Liver (tissue), 9 donors: Measurements from ENCODE around the gene SORD. TPM values are rescaled to one million over a fixed set of nuclear protein-coding genes. Genes with fewer than 3 reads are reported as not detected.
"Not testable (repeated sequence)": the region's sequence is repeated elsewhere in the genome, so short reads cannot be mapped to it uniquely, and the experiment has no call there.

ENCODE experiments used
- DNase-seq: peaks from one replicate; pipeline ENCODE4 v3.0.0-alpha.2; 2017; ENCODE audit warnings: low spot score
- H3K27ac ChIP-seq, 2 donors: one replicate each; pipeline ENCODE4 v1.7.0; 2013; ENCODE audit warnings: inconsistent platforms in 2 of 2, low read length in 2 of 2, control low read depth in 1 of 2, low read depth in 1 of 2, mild to moderate bottlenecking in 1 of 2
- H3K27me3 ChIP-seq, 4 donors: one replicate each; pipeline versions ENCODE4 v1.6.1 to v1.7.0; 2013; ENCODE audit warnings: low read length in 3 of 4, inconsistent platforms in 1 of 4, mild to moderate bottlenecking in 1 of 4, moderate library complexity in 1 of 4; ENCODE audit not compliant: control insufficient read depth in 4 of 4, insufficient read depth in 4 of 4
- H3K36me3 ChIP-seq, 4 donors: one replicate each; pipeline versions ENCODE4 v1.6.1 to v1.7.0; 2013; ENCODE audit warnings: low read length in 3 of 4, mild to moderate bottlenecking in 3 of 4, low read depth in 1 of 4, moderate library complexity in 1 of 4; ENCODE audit not compliant: control insufficient read depth in 4 of 4, insufficient read depth in 3 of 4
- H3K4me1 ChIP-seq, 4 donors: one replicate each; pipeline versions ENCODE4 v1.6.1 to v1.7.0; 2013; ENCODE audit warnings: low read length in 3 of 4, mild to moderate bottlenecking in 3 of 4, moderate library complexity in 1 of 4; ENCODE audit not compliant: control insufficient read depth in 4 of 4, insufficient read depth in 4 of 4
- H3K4me3 ChIP-seq, 3 donors: one replicate each; pipeline versions ENCODE4 v1.6.1 to v1.7.0; 2013; ENCODE audit warnings: low read length in 3 of 3, control low read depth in 1 of 3, low read depth in 1 of 3, mild to moderate bottlenecking in 1 of 3
- H3K9ac ChIP-seq, 2 donors: one replicate each; pipeline ENCODE4 v1.7.0; 2013; ENCODE audit warnings: low read length in 2 of 2, mild to moderate bottlenecking in 2 of 2, moderate library complexity in 2 of 2, control low read depth in 1 of 2, low read depth in 1 of 2
- H3K9me3 ChIP-seq, 4 donors: one replicate each; pipeline versions ENCODE4 v1.6.1 to v1.7.0; 2013; ENCODE audit warnings: low read length in 3 of 4; ENCODE audit not compliant: control insufficient read depth in 4 of 4
- FOXA1 ChIP-seq: IDR thresholded peaks from 2 replicates; pipeline ENCODE4 v1.6.1; 2016; ENCODE audit warnings: antibody characterized with exemption
- FOXA2 ChIP-seq: IDR thresholded peaks from 2 replicates; pipeline ENCODE4 v1.6.1; 2016; ENCODE audit warnings: antibody characterized with exemption
- GABPA ChIP-seq, 2 donors: IDR thresholded peaks in 1 of 2; conservative IDR thresholded peaks in 1 of 2; 2 replicates each; pipeline ENCODE4 v1.6.1; 2016; ENCODE audit warnings: antibody characterized with exemption in 2 of 2, mild to moderate bottlenecking in 1 of 2, moderate library complexity in 1 of 2
- HNF4A ChIP-seq, 2 donors: conservative IDR thresholded peaks; 2 replicates each; pipeline ENCODE4 v1.6.1; 2016; ENCODE audit warnings: antibody characterized with exemption in 2 of 2, mild to moderate bottlenecking in 2 of 2
- HNF4G ChIP-seq: IDR thresholded peaks from 2 replicates; pipeline ENCODE4 v1.6.1; 2016; ENCODE audit warnings: antibody characterized with exemption
- JUND ChIP-seq, 2 donors: IDR thresholded peaks; 2 replicates each; pipeline ENCODE4 v1.6.1; 2016; ENCODE audit warnings: antibody characterized with exemption in 2 of 2
- RAD21 ChIP-seq, 2 donors: IDR thresholded peaks; 2 replicates each; pipeline ENCODE4 v1.6.1; 2016; ENCODE audit warnings: antibody characterized with exemption in 2 of 2, mild to moderate bottlenecking in 2 of 2
- RXRA ChIP-seq, 2 donors: IDR thresholded peaks; 2 replicates each; pipeline ENCODE4 v1.6.1; 2017 to 2018; ENCODE audit warnings: antibody characterized with exemption in 2 of 2, mild to moderate bottlenecking in 1 of 2
- SP1 ChIP-seq: IDR thresholded peaks from 2 replicates; pipeline ENCODE4 v1.6.1; 2018; ENCODE audit warnings: antibody characterized with exemption, mild to moderate bottlenecking
- YY1 ChIP-seq: IDR thresholded peaks from 2 replicates; pipeline ENCODE4 v1.6.1; 2016; ENCODE audit warnings: antibody characterized with exemption, mild to moderate bottlenecking
- WGBS: extraction: QIAGEN DNeasy Blood & Tissue Kit; methylation state at CpG from one replicate; pipeline ENCODE4 v1.1.7; 2013; 5-methylcytosine and 5-hydroxymethylcytosine counted together
- polyA plus RNA-seq, 2 donors: library from polyadenylated mRNA; stranded (reverse) in 1 of 2; unstranded in 1 of 2; fragments of 200-250 nt in 1 of 2; fragments of >200 nt in 1 of 2; fragmentation: Nextera tagmentation in 1 of 2; extraction: Ambion mirVana in 1 of 2; gene quantifications; one replicate each; pipeline versions ENCODE4 v1.2.1 to v1.2.3, GENCODE V29; 2013 to 2015
- total RNA-seq, 2 donors: library from RNA; depleted of rRNA; stranded (reverse); fragments of >200 nt; gene quantifications; one replicate each; pipeline ENCODE4 v1.2.3, GENCODE V29; 2014
- TF ChIP-seq, protein P1 (sequence below): IDR thresholded peaks from 2 replicates; pipeline ENCODE4 v1.6.1; 2016; ENCODE audit warnings: antibody characterized with exemption
- TF ChIP-seq, protein P2 (sequence below): IDR thresholded peaks from 2 replicates; pipeline ENCODE4 v1.6.1; 2016; ENCODE audit warnings: antibody characterized with exemption
- TF ChIP-seq, protein P3 (sequence below): IDR thresholded peaks from 2 replicates; pipeline ENCODE4 v1.6.1; 2016; ENCODE audit warnings: antibody characterized with exemption
- donor health status: healthy.
- donor health status: healthy.
- donor health status: healthy.
- donor health status: healthy.
- donor health status: healthy.

The SORD gene
- total and polyA plus RNA-seq, 4 donors = 75.5 to 169 (median 167) TPM

DNA sequence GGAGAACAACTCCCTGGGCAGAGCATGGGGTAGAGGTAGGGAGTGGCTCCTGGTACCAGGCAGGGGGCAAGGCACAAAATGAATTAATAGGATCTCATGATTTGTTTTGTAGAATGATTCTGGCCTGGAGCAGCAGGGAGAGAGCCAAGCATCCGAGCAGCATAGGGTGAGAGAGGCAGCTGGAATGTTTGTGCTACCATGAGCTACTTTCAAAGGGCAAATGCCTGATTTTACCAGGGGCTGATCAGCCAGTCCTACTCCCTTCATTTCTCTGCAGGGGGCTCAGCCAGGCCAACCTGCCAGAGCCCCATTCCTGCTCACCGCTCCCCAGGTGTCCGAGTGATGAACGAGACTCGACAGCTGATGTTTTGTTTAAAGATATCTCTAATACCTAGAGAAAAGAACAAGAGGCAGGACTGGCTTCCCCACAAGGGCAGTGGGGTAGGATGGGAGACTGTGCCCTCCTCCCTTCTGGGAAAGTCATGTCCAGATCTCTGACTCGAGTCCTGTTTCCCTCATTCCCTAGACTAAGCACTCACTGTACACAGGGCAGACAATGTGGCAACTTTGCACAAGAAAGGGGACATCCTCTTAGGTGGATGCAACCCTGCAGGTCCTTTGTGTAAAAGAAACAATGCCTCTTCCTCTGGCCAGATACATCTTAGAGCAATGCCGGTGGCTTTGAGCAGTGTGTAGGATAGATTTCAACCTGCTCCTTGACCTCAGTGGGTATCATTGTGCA, 78.1 kb downstream of the SORD start:
- no peak overlapping the region for H3K9ac ChIP-seq
- H3K4me1 ChIP-seq = no peaks in the 10 kb centered on the region
- 86% methylated on average over 7 of the region's 7 CpGs for WGBS
- H3K27ac ChIP-seq = no peak overlapping the region
- H3K9me3 ChIP-seq = no peaks in the 10 kb centered on the region
- H3K4me3 ChIP-seq = no peak overlapping the region
- H3K27me3 ChIP-seq = no peaks in the 10 kb centered on the region
- TF ChIP-seq, protein P1, sequence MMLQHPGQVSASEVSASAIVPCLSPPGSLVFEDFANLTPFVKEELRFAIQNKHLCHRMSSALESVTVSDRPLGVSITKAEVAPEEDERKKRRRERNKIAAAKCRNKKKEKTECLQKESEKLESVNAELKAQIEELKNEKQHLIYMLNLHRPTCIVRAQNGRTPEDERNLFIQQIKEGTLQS = no peak
- TF ChIP-seq, protein P2, sequence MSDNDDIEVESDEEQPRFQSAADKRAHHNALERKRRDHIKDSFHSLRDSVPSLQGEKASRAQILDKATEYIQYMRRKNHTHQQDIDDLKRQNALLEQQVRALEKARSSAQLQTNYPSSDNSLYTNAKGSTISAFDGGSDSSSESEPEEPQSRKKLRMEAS = no peak
- TF ChIP-seq HNF4A (conservative IDR thresholded peaks at IDR 0.05) (no peak), JUND (IDR thresholded peaks at IDR 0.05) (no peak), GABPA (IDR thresholded peaks at IDR 0.05 in 1 of 2, conservative IDR thresholded peaks at IDR 0.05 in 1 of 2) (no peak), RAD21 (IDR thresholded peaks at IDR 0.05) (no peak), FOXA2 (no peak), HNF4G (no peak), RXRA (IDR thresholded peaks at IDR 0.05) (no peak), FOXA1 (no peak), SP1 (no peak)
- DNase-seq = no peak
- no peaks in the 10 kb centered on the region for H3K36me3 ChIP-seq

DNA sequence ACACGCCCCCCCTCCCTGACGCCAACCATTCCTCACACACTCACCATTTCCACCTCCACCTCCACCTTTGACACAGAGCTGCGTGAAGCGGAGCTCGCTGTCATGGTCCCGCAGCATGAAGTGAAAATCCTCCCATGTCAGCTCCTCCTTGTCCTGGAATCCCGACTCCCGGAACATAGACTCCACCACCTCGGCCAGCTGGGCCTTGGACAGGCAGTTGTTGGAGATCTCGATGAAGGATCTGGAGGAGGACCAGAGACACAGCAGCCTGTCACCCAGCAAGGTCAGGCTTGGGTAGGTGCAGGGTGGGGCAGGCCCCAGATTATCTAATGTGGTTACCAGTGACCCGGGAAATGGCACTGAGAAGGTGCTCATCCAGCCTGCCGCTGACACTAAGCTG, 78.8 kb downstream of the SORD start:
- 96% methylated on average over 12 of the region's 12 CpGs for WGBS
- no peak for DNase-seq
- no peak for TF ChIP-seq YY1
- Histone ChIP-seq H3K36me3 (no peaks in the 10 kb centered on the region), H3K27me3 (no peaks in the 10 kb centered on the region), H3K9me3 (no peaks in the 10 kb centered on the region), H3K27ac (no peak overlapping the region), H3K4me3 (no peak overlapping the region), H3K4me1 (no peaks in the 10 kb centered on the region), H3K9ac (no peak overlapping the region)

DNA sequence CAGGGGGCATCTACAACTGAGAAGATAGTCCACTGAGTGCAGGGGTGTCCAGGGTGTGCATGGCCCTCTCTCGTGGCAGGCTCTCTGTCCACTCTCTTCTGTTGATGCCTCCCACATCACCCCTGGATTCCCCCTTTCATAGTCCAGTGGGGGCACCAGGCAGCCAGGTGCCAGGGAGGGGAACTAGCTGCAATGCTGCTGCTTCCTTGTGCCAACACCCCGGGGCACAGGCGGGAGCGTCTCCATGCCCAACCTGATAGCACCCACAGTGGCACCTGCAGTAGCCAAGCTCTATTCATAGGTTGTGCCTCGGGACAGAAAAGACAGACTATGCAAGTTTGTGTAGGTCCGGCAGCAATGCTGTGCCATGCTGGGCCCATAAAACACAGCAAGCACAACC, 79.2 kb downstream of the SORD start:
- H3K27ac ChIP-seq = no peak overlapping the region
- TF ChIP-seq, protein P3, sequence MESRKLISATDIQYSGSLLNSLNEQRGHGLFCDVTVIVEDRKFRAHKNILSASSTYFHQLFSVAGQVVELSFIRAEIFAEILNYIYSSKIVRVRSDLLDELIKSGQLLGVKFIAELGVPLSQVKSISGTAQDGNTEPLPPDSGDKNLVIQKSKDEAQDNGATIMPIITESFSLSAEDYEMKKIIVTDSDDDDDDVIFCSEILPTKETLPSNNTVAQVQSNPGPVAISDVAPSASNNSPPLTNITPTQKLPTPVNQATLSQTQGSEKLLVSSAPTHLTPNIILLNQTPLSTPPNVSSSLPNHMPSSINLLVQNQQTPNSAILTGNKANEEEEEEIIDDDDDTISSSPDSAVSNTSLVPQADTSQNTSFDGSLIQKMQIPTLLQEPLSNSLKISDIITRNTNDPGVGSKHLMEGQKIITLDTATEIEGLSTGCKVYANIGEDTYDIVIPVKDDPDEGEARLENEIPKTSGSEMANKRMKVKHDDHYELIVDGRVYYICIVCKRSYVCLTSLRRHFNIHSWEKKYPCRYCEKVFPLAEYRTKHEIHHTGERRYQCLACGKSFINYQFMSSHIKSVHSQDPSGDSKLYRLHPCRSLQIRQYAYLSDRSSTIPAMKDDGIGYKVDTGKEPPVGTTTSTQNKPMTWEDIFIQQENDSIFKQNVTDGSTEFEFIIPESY = no peak
- TF ChIP-seq FOXA2 = no peak

DNA sequence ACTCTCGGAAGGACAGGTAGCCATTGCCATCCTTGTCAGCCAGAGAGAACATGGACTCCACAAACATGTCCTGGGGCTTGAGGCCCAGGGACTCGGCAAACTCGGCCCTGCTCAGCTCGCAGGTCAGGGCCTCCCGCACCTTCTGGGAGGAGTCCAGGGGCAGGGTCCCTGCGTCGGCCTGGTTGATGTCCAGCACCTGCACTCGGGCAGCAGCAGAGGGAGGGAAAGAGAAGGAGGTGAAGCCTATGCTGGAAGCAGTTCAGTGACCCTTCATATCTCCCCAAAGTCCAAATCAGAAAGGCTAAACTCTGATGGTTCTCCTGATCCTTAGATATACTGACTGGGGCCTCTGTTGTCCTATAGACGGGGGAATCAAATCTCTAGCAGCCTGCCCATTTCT, 81.2 kb downstream of the SORD start:
- WGBS = 87% methylated on average over 9 of the region's 9 CpGs
- not testable (repeated sequence) for DNase-seq, H3K9ac ChIP-seq, H3K9me3 ChIP-seq, H3K4me1 ChIP-seq, H3K36me3 ChIP-seq, H3K27ac ChIP-seq, H3K27me3 ChIP-seq, H3K4me3 ChIP-seq

More for the DNA sequence above, 79.2 kb downstream of the SORD start:
- WGBS = 96% methylated on average over 6 of the region's 6 CpGs
- Histone ChIP-seq H3K27me3 (no peaks in the 10 kb centered on the region), H3K4me3 (no peak overlapping the region), H3K9ac (no peak overlapping the region), H3K4me1 (no peaks in the 10 kb centered on the region), H3K36me3 (no peaks in the 10 kb centered on the region), H3K9me3 (no peaks in the 10 kb centered on the region)
- DNase-seq = no peak
